Measurements from ENCODE around the gene PARD3.

PARD3 gene

DNA sequence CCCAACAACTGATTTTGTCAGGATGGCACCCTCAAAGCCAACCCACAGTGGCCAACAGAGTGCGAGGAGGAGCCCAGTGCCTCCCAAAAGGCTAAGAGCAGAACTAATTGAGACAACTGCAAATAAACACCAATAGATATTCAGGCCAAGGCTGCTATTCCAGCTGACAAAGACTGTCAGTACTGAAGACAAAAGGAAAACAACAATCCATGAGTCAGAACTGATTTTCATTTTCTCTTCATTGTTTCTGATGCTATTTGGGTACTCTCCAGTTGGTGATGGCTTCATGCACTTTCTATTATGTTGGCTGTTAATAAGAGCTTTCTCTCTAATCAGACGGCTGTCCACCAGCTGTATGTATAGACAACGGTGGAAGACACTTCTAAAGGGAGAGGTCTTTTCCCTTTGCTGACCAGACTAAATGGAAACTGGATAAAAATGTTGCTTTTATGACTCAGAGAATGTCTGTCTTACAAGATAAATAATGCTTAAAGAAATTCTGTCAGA, 515.9 kb downstream of the PARD3 start:
- no peak overlapping the region for H3K4me3 ChIP-seq (ENCODE audit: low read depth, low read length)
- DNase-seq (ENCODE audit: low read depth, low spot score) = peak; percentile 80
- in situ Hi-C loops (cut with HindIII; ENCODE audit: low sequenced_read_pairs) = no loop called here
- TF ChIP-seq CTCF (IDR thresholded peaks at IDR 0.05; ENCODE audit: low read depth, low read length) = no peak

- no peak for DNase-seq (ENCODE audit: low read depth, low spot score)
- in situ Hi-C loops (cut with HindIII; ENCODE audit: low sequenced_read_pairs) = no loop called here
Observed at GRCh38 chr10:34298346-34298818, 516.7 kb downstream of the PARD3 start.

GRCh38 chr10:34297541-34298345, 517.4 kb downstream of the PARD3 start:
- H3K4me3 ChIP-seq (ENCODE audit: low read depth, low read length) = no peak overlapping the region
- no peak for TF ChIP-seq CTCF (IDR thresholded peaks at IDR 0.05; ENCODE audit: low read depth, low read length)
- peak; percentile 46 for DNase-seq (ENCODE audit: low read depth, low spot score)
- in situ Hi-C loops (cut with HindIII; ENCODE audit: low sequenced_read_pairs) = no loop called here

More at GRCh38 chr10:34298346-34298818, 516.7 kb downstream of the PARD3 start:
- H3K4me3 ChIP-seq (ENCODE audit: low read depth, low read length) = no peak overlapping the region
- TF ChIP-seq CTCF (IDR thresholded peaks at IDR 0.05; ENCODE audit: low read depth, low read length) = no peak

DNA sequence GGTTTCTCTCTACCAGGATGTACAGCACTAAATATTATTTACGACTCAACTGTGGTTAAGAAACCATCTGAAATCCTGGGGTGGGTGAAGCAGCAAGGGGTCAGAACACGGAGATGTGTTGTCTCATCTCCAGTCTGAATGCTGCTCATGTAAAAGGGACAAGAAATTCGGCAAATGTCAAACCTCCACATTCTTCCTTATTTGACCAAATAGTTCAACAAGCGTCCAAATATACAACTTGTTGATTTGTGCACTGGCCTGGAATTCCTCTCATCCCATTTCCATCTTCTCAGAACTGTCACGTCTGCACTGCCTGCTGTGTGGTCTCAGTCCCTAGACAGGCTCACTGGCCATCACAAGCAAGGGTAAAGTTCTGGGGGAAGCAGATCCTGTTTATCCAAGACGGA, 520.0 kb downstream of the PARD3 start:
- H3K4me3 ChIP-seq (ENCODE audit: low read depth, low read length) = no peak overlapping the region
- DNase-seq (ENCODE audit: low read depth, low spot score) = peak; percentile 83
- TF ChIP-seq CTCF (IDR thresholded peaks at IDR 0.05; ENCODE audit: low read depth, low read length) = no peak
- in situ Hi-C loops (cut with HindIII; ENCODE audit: low sequenced_read_pairs) = no loop called here

GRCh38 chr10:34294137-34294536, 521.0 kb downstream of the PARD3 start:
- no peak for DNase-seq (ENCODE audit: low read depth, low spot score)
- in situ Hi-C loops (cut with HindIII; ENCODE audit: low sequenced_read_pairs) = no loop called here
- no peak overlapping the region for H3K4me3 ChIP-seq (ENCODE audit: low read depth, low read length)
- TF ChIP-seq CTCF (IDR thresholded peaks at IDR 0.05; ENCODE audit: low read depth, low read length) = no peak

DNA sequence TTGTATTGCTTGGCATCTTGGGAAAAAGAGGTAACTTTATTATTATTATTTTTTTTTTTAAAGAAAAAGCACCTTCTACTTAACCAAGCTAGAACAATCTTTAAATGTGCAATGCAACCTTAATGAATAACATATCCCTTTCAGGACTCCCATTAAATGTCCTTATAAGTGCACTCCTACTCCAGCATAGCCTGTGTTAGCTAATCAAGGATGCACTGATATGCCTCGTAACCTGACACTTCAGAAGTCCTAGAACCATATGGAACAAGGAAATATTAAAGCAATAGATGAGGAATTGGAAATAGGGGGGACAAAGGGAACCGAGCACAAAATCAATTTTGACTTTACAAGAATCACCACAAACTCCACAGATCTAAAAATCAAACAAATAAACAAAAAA, 522.4 kb downstream of the PARD3 start:
- TF ChIP-seq CTCF (IDR thresholded peaks at IDR 0.05; ENCODE audit: low read depth, low read length) = no peak
- no peak for DNase-seq (ENCODE audit: low read depth, low spot score)
- no peak overlapping the region for H3K4me3 ChIP-seq (ENCODE audit: low read depth, low read length)
- in situ Hi-C loops (cut with HindIII; ENCODE audit: low sequenced_read_pairs) = no loop called here
